OCI-LY7 (cell line): ENCODE results near the gene FOXJ1. TPM values are rescaled to one million over a fixed set of nuclear protein-coding genes. Genes with fewer than 3 reads are reported as not detected.

Experiments
- BruUV-seq: library from RNA; stranded (reverse); fragments of 400-500 nt; replicated peaks from 2 replicates; lab custom pipeline; 2021; lab: Mats Ljungman, UMichigan
- CTCF ChIA-PET: fragments of 300-600 bp; sonication (Branson Sonifier 250); formaldehyde crosslinking; loops from one replicate; lab custom pipeline; 2022; ENCODE audit warnings: antibody characterized with exemption; ENCODE audit not compliant: unreplicated experiment; lab: Charles Lee
- POLR2A ChIA-PET: fragments of 300-600 bp; sonication (Branson Sonifier 250); formaldehyde crosslinking; loops from one replicate; lab custom pipeline; 2022; ENCODE audit warnings: antibody characterized with exemption; lab: Charles Lee
- DNase-seq: peaks from one replicate; pipeline ENCODE4 v3.0.0-alpha.2; 2015; ENCODE audit warnings: low spot score
- H2AFZ ChIP-seq: fragments of 200-600 bp; sonication (generic), shearing (Covaris generic); 2 replicates; pipeline ENCODE4 v1.6.1; 2014; ENCODE audit warnings: mild to moderate bottlenecking, antibody characterized with exemption, low read length, moderate library complexity
- H3K27ac ChIP-seq: fragments of 200-600 bp; sonication (generic); 2 replicates; pipeline ENCODE4 v1.5.1; 2014; ENCODE audit warnings: mixed run types, low read depth, mild to moderate bottlenecking, moderate library complexity, low read length, inconsistent platforms; ENCODE audit not compliant: poor library complexity, severe bottlenecking
- H3K36me3 ChIP-seq: fragments of 200-600 bp; sonication (generic); 2 replicates; pipeline ENCODE4 v1.6.1; 2014; ENCODE audit warnings: mild to moderate bottlenecking, antibody characterized with exemption, low read length, moderate library complexity, mixed read lengths; ENCODE audit not compliant: insufficient read depth
- H3K4me1 ChIP-seq: fragments of 200-600 bp; sonication (generic); 2 replicates; pipeline ENCODE4 v1.5.1; 2014; ENCODE audit warnings: mild to moderate bottlenecking, low read length; ENCODE audit not compliant: insufficient read depth, poor library complexity, severe bottlenecking
- H3K4me2 ChIP-seq: fragments of 200-600 bp; sonication (generic); 2 replicates; pipeline ENCODE4 v1.6.1; 2014; ENCODE audit warnings: mild to moderate bottlenecking, low read length
- H3K4me3 ChIP-seq: fragments of 200-600 bp; sonication (generic); 2 replicates; pipeline ENCODE4 v1.5.1; 2014; ENCODE audit warnings: mild to moderate bottlenecking, low read depth, low read length; ENCODE audit not compliant: poor library complexity, severe bottlenecking
- H3K79me2 ChIP-seq: fragments of 200-600 bp; sonication (generic); 2 replicates; pipeline ENCODE4 v1.6.1; 2016; ENCODE audit warnings: low read depth, mild to moderate bottlenecking, low read length, moderate library complexity, mixed read lengths; ENCODE audit not compliant: insufficient read depth
- H3K9me2 ChIP-seq: fragments of 200-600 bp; sonication (generic); 2 replicates; pipeline ENCODE4 v1.6.1; 2016; ENCODE audit warnings: mild to moderate bottlenecking, low read length, mixed read lengths; ENCODE audit not compliant: insufficient read depth
- H3K9me3 ChIP-seq: fragments of 200-600 bp; sonication (generic); 2 replicates; pipeline ENCODE4 v1.6.1; 2014; ENCODE audit warnings: mild to moderate bottlenecking, mixed run types, low read length, mixed read lengths
- H4K20me1 ChIP-seq: fragments of 200-600 bp; sonication (generic); 2 replicates; pipeline ENCODE4 v1.6.1; 2014; ENCODE audit warnings: mild to moderate bottlenecking, antibody characterized with exemption, low read length, moderate library complexity, mixed read lengths; ENCODE audit not compliant: insufficient read depth
- CTCF ChIP-seq: fragments of 200-600 bp; sonication (generic); conservative IDR thresholded peaks from 2 replicates; pipeline ENCODE4 v1.5.1; 2014; ENCODE audit warnings: mild to moderate bottlenecking, antibody characterized with exemption, low read length, moderate library complexity, mixed read lengths
- EZH2phosphoT487 ChIP-seq: fragments of 200-600 bp; sonication (generic); IDR thresholded peaks from 2 replicates; pipeline ENCODE4 v1.6.1; 2018; ENCODE audit warnings: low read depth, borderline replicate concordance, mild to moderate bottlenecking, mixed run types, antibody characterized with exemption, low read length, moderate library complexity, mixed read lengths
- intact Hi-C: fragments of 100-400 bp; cut with micrococcal nuclease; formaldehyde crosslinking; loops from one replicate; pipeline ENCODE4 v1.10.0; 2022; ENCODE audit not compliant: unreplicated experiment
- total RNA-seq, 2 experiments: library from RNA; depleted of rRNA in 1 of 2; stranded (reverse); fragments of >200 nt in 1 of 2; shearing (Covaris generic) in 1 of 2; gene quantifications; 2 replicates each; pipeline ENCODE4 v1.2.3, GENCODE V29; 2014 to 2022

FOXJ1 gene
- total RNA-seq, 2 experiments from 2014 or later: not detected

DNA sequence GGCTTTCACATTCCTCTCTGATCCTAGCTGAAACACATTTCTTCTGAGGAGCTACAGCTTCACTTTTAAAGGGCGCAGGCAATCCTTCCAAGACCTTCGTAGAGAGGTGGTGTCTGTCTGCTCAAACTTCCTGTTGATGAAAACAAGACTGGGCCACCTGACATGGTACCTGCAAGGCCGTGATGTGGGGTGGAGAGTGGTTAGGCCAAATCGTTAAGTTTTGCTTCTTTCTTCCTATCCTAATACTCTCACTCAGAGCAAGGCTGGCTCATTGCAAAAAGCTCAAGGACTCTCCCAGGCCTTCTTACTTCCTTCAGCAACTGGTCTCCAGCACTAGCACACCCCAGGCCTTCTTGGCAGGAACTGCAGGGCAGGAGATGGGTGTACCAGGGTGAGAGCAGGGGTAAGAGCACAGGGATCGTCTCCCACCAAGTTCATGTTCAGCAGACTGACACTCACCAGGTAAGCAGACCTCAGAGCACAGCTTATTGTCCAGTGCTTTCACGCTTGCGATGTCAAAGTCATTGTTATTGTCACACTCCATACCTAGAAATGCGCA, 10.9 kb upstream of the FOXJ1 start:
- ChIA-PET POLR2A (interaction anchor here (0.6 to 0.9 kb wide), 3 partner anchors 9 to 15 kb away, joined by 3 read pairs; partner anchors contain the start of gene FOXJ1), CTCF (interaction anchor here (0.6 to 0.9 kb wide), 2 partner anchors 10 to 28 kb away, joined by 4 read pairs; no protein-coding TSS in a partner anchor)
- Histone ChIP-seq H3K36me3 (no peaks in the 10 kb centered on the region), H3K79me2 (no peaks in the 10 kb centered on the region), H3K4me3 (no peak overlapping the region), H3K4me2 (no peak overlapping the region), H3K9me2 (no peaks in the 10 kb centered on the region), H4K20me1 (no peaks in the 10 kb centered on the region), H3K27ac (no peak overlapping the region), H2AFZ (peak overlapping the region; percentile 50; the same call in 1 of the 2 replicates), H3K9me3 (no peaks in the 10 kb centered on the region), H3K4me1 (peaks cover 18% of the 10 kb centered on the region)
- no peak for TF ChIP-seq CTCF
- no peak for TF ChIP-seq EZH2phosphoT487
- no peak for DNase-seq
- intact Hi-C loops: no loop called here
- BruUV-seq: no TSS peak

DNA sequence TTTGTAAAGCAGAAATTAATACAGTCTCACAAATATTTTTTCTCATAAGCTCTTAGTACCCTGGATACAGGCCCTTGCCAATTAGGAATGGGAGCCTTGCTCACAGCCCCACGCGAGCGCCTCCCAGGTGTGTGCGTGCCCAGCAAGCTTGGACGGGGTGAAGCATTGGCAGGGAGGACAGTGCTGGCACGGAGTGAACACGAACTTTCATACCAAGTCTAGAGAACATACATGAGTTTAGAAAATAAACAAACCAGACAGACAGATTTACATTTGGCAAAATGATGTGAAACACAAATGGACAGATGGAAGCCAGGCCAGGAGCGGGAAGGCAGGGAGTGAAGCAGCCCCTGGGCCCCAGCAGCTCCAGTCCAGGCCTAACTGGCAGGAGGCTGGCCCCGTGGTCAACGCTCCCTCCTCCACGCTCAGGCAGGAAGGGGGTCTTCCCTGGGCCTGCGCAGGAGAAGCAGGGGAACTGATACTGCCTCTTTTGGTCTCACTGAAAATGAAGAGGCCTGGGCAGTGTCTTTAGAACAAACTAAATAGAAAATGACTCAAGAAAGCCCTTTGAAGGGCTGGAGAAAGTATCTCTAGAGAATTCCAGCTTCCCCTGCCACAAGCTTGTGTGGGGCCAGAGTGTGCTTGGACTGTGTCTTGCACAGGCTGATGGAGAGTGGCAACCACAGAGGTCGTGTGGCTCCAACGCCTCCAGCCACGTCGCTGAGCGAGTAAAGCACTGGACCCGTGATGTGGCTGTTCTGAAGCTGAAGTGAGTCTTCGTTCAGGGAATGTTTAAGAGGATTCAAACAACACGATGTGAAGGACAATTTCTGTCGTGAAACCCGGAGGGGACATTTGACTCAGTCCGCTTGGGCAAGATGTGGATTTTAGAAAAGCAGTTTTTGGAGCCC, 9.9 kb upstream of the FOXJ1 start:
- intact Hi-C loops: no loop called here
- POLR2A ChIA-PET: interaction anchor here (0.6 to 1.3 kb wide), 3 partner anchors 8 to 382 kb away, joined by 3 to 8 read pairs (median 4); no protein-coding TSS in a partner anchor
- no peak for TF ChIP-seq CTCF
- TF ChIP-seq EZH2phosphoT487: no peak

More for the DNA sequence above, 9.9 kb upstream of the FOXJ1 start:
- no TSS peak for BruUV-seq
- no peak overlapping the region for H3K4me3 ChIP-seq
- no peaks in the 10 kb centered on the region for H3K9me3 ChIP-seq
- no peaks in the 10 kb centered on the region for H3K9me2 ChIP-seq
- peaks cover 28% of the 10 kb centered on the region for H3K4me1 ChIP-seq
- peak overlapping the region; percentile 6; the same call in 1 of the 2 replicates for H2AFZ ChIP-seq
- no peaks in the 10 kb centered on the region for H4K20me1 ChIP-seq
- CTCF ChIA-PET: interaction anchor here (0.5 to 1.2 kb wide), 3 partner anchors 30 to 530 kb away, joined by 3 to 7 read pairs (median 3); no protein-coding TSS in a partner anchor
- no peaks in the 10 kb centered on the region for H3K36me3 ChIP-seq
- no peak overlapping the region for H3K27ac ChIP-seq
- no peak for DNase-seq
- no peak overlapping the region for H3K4me2 ChIP-seq
- H3K79me2 ChIP-seq: no peaks in the 10 kb centered on the region
